Subcutaneous abdominal adipose tissue (tissue), 5 donors: ENCODE results near the gene SP6.

Experiments used
- H3K27ac ChIP-seq: one replicate; pipeline ENCODE4 v1.7.0; 2013; ENCODE audit warnings: low read depth, mild to moderate bottlenecking, inconsistent platforms, low read length, moderate library complexity
- H3K27me3 ChIP-seq, 5 donors: one replicate each; pipeline ENCODE4 v1.7.0; 2013; ENCODE audit warnings: low read length in 5 of 5, inconsistent platforms in 1 of 5; ENCODE audit not compliant: control insufficient read depth in 5 of 5, insufficient read depth in 4 of 5
- H3K36me3 ChIP-seq, 5 donors: one replicate each; pipeline ENCODE4 v1.7.0; 2013; ENCODE audit warnings: low read length in 5 of 5; ENCODE audit not compliant: control insufficient read depth in 5 of 5, insufficient read depth in 5 of 5
- H3K4me1 ChIP-seq, 5 donors: one replicate each; pipeline ENCODE4 v1.7.0; 2013; ENCODE audit warnings: low read length in 5 of 5, mild to moderate bottlenecking in 3 of 5, moderate library complexity in 1 of 5; ENCODE audit not compliant: control insufficient read depth in 5 of 5, insufficient read depth in 5 of 5
- H3K4me3 ChIP-seq, 5 donors: one replicate each; pipeline ENCODE4 v1.7.0; 2013; ENCODE audit warnings: low read length in 5 of 5, low read depth in 1 of 5
- H3K9ac ChIP-seq, 5 donors: one replicate each; pipeline ENCODE4 v1.7.0; 2013; ENCODE audit warnings: low read length in 5 of 5, mild to moderate bottlenecking in 4 of 5, moderate library complexity in 3 of 5
- H3K9me3 ChIP-seq, 5 donors: one replicate each; pipeline ENCODE4 v1.7.0; 2013; ENCODE audit warnings: low read length in 5 of 5; ENCODE audit not compliant: control insufficient read depth in 5 of 5
- donor health status: healthy.
- donor health status: healthy.
- donor health status: healthy.
- donor health status: healthy.
- donor health status: healthy.

SP6 gene

DNA sequence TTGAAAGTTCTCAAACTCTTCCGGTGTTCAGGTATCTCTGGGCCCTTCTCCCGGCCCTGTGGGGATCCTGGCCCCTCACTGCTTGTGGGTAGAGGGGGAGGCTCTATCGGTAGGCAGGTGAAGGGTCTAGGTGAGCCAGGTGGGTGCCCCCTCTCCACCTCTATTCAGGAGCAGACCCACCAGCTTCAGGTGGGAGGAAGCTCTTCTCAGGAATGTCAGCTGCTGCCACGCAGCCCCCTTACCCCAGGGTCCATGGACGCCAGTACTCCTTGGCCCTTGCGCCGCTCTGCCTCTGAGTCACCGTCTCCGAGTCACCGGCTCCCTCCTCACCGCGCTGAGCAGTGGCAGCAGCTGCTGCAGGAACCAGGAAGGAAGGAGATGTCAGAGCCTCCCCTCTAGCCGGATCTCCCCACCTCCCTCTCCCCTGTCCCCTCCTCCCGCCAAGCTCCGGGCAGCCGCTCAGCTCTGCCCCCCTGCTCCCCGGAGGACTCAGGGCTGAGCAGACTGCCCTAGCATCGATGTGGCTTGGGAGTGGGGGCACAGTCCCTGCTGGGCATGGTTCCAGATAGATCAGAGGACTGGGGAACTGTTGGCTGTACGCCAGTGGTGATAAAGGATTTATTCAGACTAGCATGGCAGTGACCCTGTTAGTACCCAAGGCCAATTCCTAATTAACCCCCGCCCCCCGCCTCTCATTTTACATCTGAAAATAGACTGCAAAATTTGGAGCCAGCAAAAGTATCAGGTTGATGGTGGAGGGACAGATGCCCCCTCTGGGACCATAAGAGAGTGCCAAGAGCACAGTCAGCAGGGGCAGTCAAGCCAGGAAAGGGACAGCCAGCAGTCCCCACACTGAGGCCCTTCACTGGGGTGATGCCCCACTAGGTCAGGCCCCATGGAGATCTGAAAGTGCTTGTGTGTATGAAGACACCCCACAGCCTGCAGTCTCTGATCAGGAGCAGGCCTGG is 29.3 kb downstream of the SP6 start, which contains the start of gene OSBPL7:
Gene OSBPL7, minus strand, starts transcription at position 371 of the 968 bp plus-strand sequence. CDS start 1,516 bp downstream, outside the sequence.
- H3K36me3 ChIP-seq = peaks cover 0 to 60% (median 53%) of the 10 kb centered on the region in 5 donors
- peaks cover 2 to 29% (median 22%) of the 10 kb centered on the region in 5 donors for H3K4me1 ChIP-seq
- H3K27me3 ChIP-seq = peaks cover 0 to 7% (median 0%) of the 10 kb centered on the region in 5 donors
- H3K9ac ChIP-seq = peak within 1 kb of the TSS in 4 of 5 donors; percentile 26 to 79 (median 74)
- H3K9me3 ChIP-seq = no peaks in the 10 kb centered on the region
- H3K27ac ChIP-seq = no peak within 1 kb of the TSS
- peak within 1 kb of the TSS; percentile 63 to 82 (median 74) for H3K4me3 ChIP-seq

GRCh38 chr17:47821031-47821423 is 29.9 kb downstream of the SP6 start:
- peaks cover 2 to 29% (median 22%) of the 10 kb centered on the region in 5 donors for H3K4me1 ChIP-seq
- H3K27me3 ChIP-seq = peaks cover 0 to 7% (median 0%) of the 10 kb centered on the region in 5 donors
- H3K4me3 ChIP-seq = peak overlapping the region; percentile 63 to 82 (median 74)
- H3K9me3 ChIP-seq = no peaks in the 10 kb centered on the region
- peak overlapping the region in 3 of 5 donors; percentile 69 to 79 (median 78) for H3K9ac ChIP-seq
- no peak overlapping the region for H3K27ac ChIP-seq
- peaks cover 0 to 60% (median 53%) of the 10 kb centered on the region in 5 donors for H3K36me3 ChIP-seq

DNA sequence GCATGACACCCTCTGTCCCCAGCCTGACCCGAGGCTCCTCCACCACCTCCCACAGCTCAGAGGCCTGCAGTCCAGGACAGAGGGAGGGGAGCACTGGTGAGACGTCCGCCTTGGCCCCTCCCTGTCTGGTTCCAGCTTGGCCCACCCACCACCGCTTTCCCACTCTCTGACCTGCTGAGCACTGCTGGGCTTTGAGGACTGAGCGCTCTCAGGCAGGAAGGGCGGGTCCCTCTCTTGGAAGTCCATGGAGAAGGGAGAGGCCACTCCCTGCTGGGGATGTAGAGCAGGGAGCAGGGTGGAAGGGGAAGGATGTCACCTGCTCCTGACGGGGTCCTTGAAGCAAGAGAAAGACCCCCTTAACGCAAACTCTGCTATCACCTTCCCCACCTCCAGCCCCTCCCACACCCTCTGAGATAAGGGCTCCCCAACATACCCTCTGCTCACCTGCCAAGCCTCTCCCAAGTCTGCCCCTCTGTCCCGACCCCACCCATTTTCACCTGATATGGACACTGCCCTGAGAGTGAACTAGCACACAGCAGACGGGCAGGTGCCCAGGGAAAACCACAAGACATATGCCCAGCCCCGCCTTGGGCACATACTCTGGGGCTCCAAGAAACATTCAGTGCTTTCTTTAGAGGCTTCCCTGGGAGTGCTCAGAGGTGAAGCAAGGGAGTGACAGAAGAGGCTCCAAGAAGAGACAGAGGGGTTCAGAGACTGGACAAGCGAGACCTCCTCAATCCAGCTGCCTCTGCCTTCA is 30.8 kb downstream of the SP6 start:
- Histone ChIP-seq H3K27me3 (peaks cover 0 to 7% (median 0%) of the 10 kb centered on the region in 5 donors), H3K4me3 (peak overlapping the region in 2 of 5 donors; percentile 63 to 74), H3K27ac (no peak overlapping the region), H3K36me3 (peaks cover 0 to 62% (median 47%) of the 10 kb centered on the region in 5 donors), H3K9me3 (no peaks in the 10 kb centered on the region), H3K9ac (peak overlapping the region in 1 of 5 donors; percentile 79), H3K4me1 (peaks cover 2 to 29% (median 22%) of the 10 kb centered on the region in 5 donors)

- Histone ChIP-seq H3K9ac (no peak overlapping the region), H3K27ac (no peak overlapping the region), H3K4me3 (no peak overlapping the region), H3K9me3 (no peaks in the 10 kb centered on the region), H3K36me3 (peaks cover 0 to 67% (median 52%) of the 10 kb centered on the region in 5 donors), H3K4me1 (peaks cover 2 to 29% (median 22%) of the 10 kb centered on the region in 5 donors), H3K27me3 (peaks cover 0 to 7% (median 0%) of the 10 kb centered on the region in 5 donors)
These were observed 31.5 kb downstream of the SP6 start for GRCh38 chr17:47819475-47819874.

GRCh38 chr17:47818002-47818695 is 32.8 kb downstream of the SP6 start:
- peaks cover 0 to 67% (median 48%) of the 10 kb centered on the region in 5 donors for H3K36me3 ChIP-seq
- H3K27ac ChIP-seq = no peak overlapping the region
- H3K27me3 ChIP-seq = peaks cover 0 to 7% (median 0%) of the 10 kb centered on the region in 5 donors
- H3K4me1 ChIP-seq = peaks cover 2 to 29% (median 22%) of the 10 kb centered on the region in 5 donors
- H3K9ac ChIP-seq = no peak overlapping the region
- no peak overlapping the region for H3K4me3 ChIP-seq
- no peaks in the 10 kb centered on the region for H3K9me3 ChIP-seq

DNA sequence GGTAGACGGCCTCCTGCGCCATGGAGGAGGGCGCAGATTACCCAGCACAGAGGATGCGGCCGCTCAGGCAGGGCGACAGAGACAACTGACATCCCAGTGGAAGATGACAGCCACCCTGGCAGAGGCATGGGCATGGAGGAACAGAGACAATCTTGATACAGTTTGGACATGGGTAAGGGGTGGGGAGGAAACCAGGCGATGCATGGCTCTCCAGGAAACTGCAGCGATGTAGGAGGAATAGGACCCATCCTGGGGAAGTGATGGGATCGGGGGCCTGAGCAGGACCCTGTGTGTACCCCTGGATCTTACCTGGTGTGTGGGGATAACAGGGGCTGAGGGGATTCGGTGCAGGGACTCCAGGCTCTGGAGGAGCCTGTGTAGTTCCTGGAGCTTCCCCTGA is 34.0 kb downstream of the SP6 start:
- Histone ChIP-seq H3K27me3 (peaks cover 0 to 7% (median 0%) of the 10 kb centered on the region in 5 donors), H3K4me1 (peaks cover 0 to 21% (median 15%) of the 10 kb centered on the region in 5 donors), H3K4me3 (no peak overlapping the region), H3K36me3 (peaks cover 0 to 75% (median 53%) of the 10 kb centered on the region in 5 donors), H3K9ac (no peak overlapping the region), H3K27ac (no peak overlapping the region), H3K9me3 (no peaks in the 10 kb centered on the region)

- H3K4me3 ChIP-seq = no peak overlapping the region
- peaks cover 0 to 17% (median 13%) of the 10 kb centered on the region in 5 donors for H3K4me1 ChIP-seq
- H3K36me3 ChIP-seq = peaks cover 0 to 78% (median 53%) of the 10 kb centered on the region in 5 donors
- no peak overlapping the region for H3K27ac ChIP-seq
- no peaks in the 10 kb centered on the region for H3K9me3 ChIP-seq
- H3K9ac ChIP-seq = no peak overlapping the region
- peaks cover 0 to 7% (median 0%) of the 10 kb centered on the region in 5 donors for H3K27me3 ChIP-seq
These were observed 34.7 kb downstream of the SP6 start for GRCh38 chr17:47816111-47816735.

GRCh38 chr17:47815106-47815918 is 35.7 kb downstream of the SP6 start:
- peaks cover 0 to 4% (median 0%) of the 10 kb centered on the region in 5 donors for H3K27me3 ChIP-seq
- no peak overlapping the region for H3K27ac ChIP-seq
- no peak overlapping the region for H3K9ac ChIP-seq
- H3K4me1 ChIP-seq = peaks cover 0 to 14% (median 8%) of the 10 kb centered on the region in 5 donors
- H3K9me3 ChIP-seq = no peaks in the 10 kb centered on the region
- H3K36me3 ChIP-seq = peaks cover 0 to 86% (median 59%) of the 10 kb centered on the region in 5 donors
- no peak overlapping the region for H3K4me3 ChIP-seq
